ENCODE results near the gene TSC2. TPM values are rescaled to one million over a fixed set of nuclear protein-coding genes. Genes with fewer than 3 reads are reported as not detected.

The TSC2 gene
- total RNA-seq, 4 donors from 2014 or later, result 101 to 148 (median 109) TPM

- intact Hi-C loops (cut with DNase I), result no loop called here
- 90 to 91% methylated on average over 16 to 17 of the region's 17 CpGs for WGBS, 2 donors
- Histone ChIP-seq H3K27me3 (no peaks in the 10 kb centered on the region), H3K27ac (no peak overlapping the region), H3K4me1 (peaks cover 12 to 18% of the 10 kb centered on the region in 2 donors), H3K9me3 (no peaks in the 10 kb centered on the region), H3K36me3 (peaks cover 44 to 54% of the 10 kb centered on the region in 2 donors), H3K4me3 (replicated peaks in 1 of 3) (no peak overlapping the region)
- no peak for DNase-seq
- TF ChIP-seq POLR2A (IDR thresholded peaks at IDR 0.05) (no peak), CTCF (IDR thresholded peaks at IDR 0.05) (no peak)
These were observed 29.2 kb downstream of the TSC2 start for GRCh38 chr16:2077016-2077415.

- no peak for DNase-seq
- Histone ChIP-seq H3K27ac (no peak overlapping the region), H3K27me3 (no peaks in the 10 kb centered on the region), H3K36me3 (peaks cover 47 to 61% of the 10 kb centered on the region in 2 donors), H3K9me3 (no peaks in the 10 kb centered on the region), H3K4me3 (replicated peaks in 1 of 3) (no peak overlapping the region), H3K4me1 (peaks cover 7 to 12% of the 10 kb centered on the region in 2 donors)
- 95 to 97% methylated on average over 9 to 14 of the region's 21 CpGs for WGBS, 2 donors
- intact Hi-C loops (cut with DNase I), result no loop called here
- TF ChIP-seq CTCF (IDR thresholded peaks at IDR 0.05) (no peak), POLR2A (IDR thresholded peaks at IDR 0.05) (no peak)
These were observed 29.9 kb downstream of the TSC2 start for GRCh38 chr16:2077696-2078095.

GRCh38 chr16:2078096-2078495 lies 30.3 kb downstream of the TSC2 start:
- intact Hi-C loops (cut with DNase I), result no loop called here
- Histone ChIP-seq H3K4me1 (peaks cover 3 to 8% of the 10 kb centered on the region in 2 donors), H3K27me3 (no peaks in the 10 kb centered on the region), H3K4me3 (replicated peaks in 1 of 3) (no peak overlapping the region), H3K27ac (no peak overlapping the region), H3K36me3 (peaks cover 49 to 65% of the 10 kb centered on the region in 2 donors), H3K9me3 (no peaks in the 10 kb centered on the region)
- 92 to 95% methylated on average over 2 to 7 of the region's 7 CpGs for WGBS, 2 donors
- TF ChIP-seq CTCF (IDR thresholded peaks at IDR 0.05) (no peak), POLR2A (IDR thresholded peaks at IDR 0.05) (no peak)
- no peak for DNase-seq

- no peak for DNase-seq
- Histone ChIP-seq H3K27me3 (no peaks in the 10 kb centered on the region), H3K4me1 (peaks cover 0 to 2% of the 10 kb centered on the region in 2 donors), H3K9me3 (no peaks in the 10 kb centered on the region), H3K27ac (no peak overlapping the region), H3K36me3 (peaks cover 49 to 70% of the 10 kb centered on the region in 2 donors), H3K4me3 (replicated peaks in 1 of 3) (no peak overlapping the region)
- intact Hi-C loops (cut with DNase I), result no loop called here
- TF ChIP-seq CTCF (IDR thresholded peaks at IDR 0.05) (no peak), POLR2A (IDR thresholded peaks at IDR 0.05) (no peak)
- WGBS, 2 donors, result 96 to 99% methylated on average over 16 to 20 of the region's 23 CpGs
These were observed 30.9 kb downstream of the TSC2 start for GRCh38 chr16:2078691-2079090.

GRCh38 chr16:2079311-2079800 lies 31.6 kb downstream of the TSC2 start:
- Histone ChIP-seq H3K4me3 (replicated peaks in 1 of 3) (no peak overlapping the region), H3K9me3 (no peaks in the 10 kb centered on the region), H3K27ac (no peak overlapping the region), H3K36me3 (peaks cover 44 to 69% of the 10 kb centered on the region in 2 donors), H3K27me3 (no peaks in the 10 kb centered on the region), H3K4me1 (no peaks in the 10 kb centered on the region)
- no peak for DNase-seq
- 95 to 96% methylated on average over 13 to 14 of the region's 30 CpGs for WGBS, 2 donors
- intact Hi-C loops (cut with DNase I), result no loop called here
- TF ChIP-seq POLR2A (IDR thresholded peaks at IDR 0.05) (no peak), CTCF (IDR thresholded peaks at IDR 0.05) (no peak)
